GM18520 (cell line): ENCODE measurements around the gene SCN2A.
"Not testable (repeated sequence)": the region's sequence is repeated elsewhere in the genome, so short reads cannot be mapped to it uniquely, and the experiment has no call there.

Experiments used
- ATAC-seq: cut with Tn5 transposase; IDR thresholded peaks from one replicate; pipeline ENCODE4 v1.9.1; 2021; ENCODE audit not compliant: unreplicated experiment

SCN2A gene

DNA sequence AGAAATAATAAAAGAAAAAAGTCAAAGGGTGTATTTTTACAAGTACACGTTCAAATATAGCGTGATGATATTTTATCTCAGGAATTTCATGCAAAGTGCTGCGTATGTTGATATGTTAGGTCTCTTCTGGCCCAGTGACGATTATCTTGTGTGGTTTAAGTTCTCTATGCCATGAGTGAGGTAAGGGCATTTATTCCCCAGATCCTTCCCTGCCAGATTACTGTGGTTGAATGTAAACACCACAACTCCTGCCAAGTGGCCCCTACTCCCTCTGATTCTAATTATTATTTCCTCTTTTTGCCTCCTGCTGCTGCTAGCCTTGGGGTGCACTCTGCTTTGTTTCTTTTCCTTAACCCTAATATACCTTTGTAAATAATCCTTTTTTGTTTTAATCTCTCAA, 12.2 kb downstream of the SCN2A start:
- ATAC-seq = no peak

DNA sequence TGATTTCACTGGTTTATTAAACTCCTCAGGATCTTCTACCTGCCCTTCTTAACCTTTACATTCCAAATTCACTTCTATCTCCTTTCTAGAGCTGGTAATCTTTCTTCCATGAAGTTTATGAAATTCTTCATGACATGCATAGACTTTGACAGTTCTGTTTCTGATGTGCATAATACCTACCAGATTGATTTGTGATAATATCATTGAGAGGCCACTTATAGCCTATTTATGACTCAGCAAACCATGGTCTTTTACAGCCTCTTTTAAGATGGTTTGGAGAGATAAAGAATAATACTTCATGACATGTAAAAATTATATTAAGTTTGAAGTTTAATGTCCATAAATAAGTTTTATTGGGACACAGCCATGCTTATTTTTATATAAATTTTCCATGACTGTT, 14.0 kb downstream of the SCN2A start:
- ATAC-seq = no peak

DNA sequence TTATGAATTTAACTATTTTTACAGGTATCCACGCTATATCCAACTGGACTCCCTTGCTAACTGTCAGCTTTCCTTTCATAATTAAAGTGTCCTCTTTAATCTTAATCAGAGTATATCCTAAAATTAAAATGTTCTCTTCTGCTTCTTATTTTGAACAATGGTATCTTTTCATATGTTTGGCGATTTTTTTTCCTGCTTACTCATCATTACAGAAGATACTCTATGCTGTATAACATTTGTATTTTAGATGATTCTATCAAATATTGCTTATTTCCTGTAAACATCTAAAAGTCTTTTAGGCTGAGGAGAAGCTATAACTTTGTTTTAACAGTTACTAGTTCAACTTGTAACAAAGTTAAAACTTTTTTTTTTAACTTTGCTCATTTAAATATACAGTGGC, 17.4 kb downstream of the SCN2A start:
- ATAC-seq = no peak

DNA sequence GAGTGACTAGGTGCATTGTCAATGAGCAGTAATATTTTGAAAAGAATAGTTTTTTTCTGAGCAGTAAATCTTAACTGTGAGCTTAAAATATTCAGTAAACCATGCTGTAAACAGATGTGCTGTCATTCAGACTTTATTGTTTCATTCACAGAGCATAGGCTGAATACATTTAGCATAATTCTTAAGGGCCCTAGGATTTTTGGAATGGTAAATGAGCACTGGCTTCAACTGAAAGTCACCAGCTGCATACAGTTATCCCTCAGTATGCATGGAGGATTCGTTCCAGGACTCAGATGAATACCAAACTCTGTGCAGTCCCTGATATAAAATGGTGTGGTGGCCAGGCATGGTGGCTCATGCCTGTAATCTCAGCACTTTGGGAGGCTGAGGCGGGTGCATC, 21.1 kb downstream of the SCN2A start:
- not testable (repeated sequence) for ATAC-seq

DNA sequence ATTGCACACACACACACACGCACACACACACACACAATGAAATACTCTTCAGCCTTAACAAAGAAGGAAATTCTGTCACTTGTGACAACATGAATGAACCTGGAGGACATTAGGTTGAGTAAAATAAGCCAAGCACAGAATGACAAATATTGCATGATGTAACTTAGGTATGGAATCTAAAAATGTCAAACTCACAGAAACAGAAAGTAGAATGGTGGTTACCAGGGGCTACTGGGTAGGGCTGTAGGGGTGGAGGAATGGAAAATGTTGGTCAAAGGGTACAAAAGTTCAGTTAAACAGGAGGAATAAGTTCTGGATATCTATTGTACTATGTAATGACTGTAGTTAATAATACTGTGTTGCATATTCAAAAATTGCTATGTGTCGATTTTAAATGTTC, 29.5 kb downstream of the SCN2A start:
- peak; percentile 87 for ATAC-seq

DNA sequence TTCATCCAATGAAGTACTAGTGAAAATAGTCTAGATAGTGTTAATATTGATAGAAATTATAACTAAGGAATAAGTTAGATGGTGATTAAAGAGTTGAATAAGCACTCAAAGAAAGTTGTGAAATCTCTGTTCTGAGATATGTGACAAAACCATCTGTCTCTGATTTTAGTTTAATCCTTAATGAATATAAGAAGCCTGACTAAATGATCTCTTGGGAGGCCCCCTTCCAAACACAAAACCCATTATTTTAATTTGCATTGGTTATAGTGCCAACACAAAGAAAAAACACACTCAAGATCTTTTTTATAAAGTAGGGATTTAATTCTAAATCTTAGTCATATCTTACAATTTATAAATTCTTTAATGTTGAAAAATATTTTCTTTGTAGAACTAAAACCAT, 34.0 kb downstream of the SCN2A start:
- no peak for ATAC-seq

DNA sequence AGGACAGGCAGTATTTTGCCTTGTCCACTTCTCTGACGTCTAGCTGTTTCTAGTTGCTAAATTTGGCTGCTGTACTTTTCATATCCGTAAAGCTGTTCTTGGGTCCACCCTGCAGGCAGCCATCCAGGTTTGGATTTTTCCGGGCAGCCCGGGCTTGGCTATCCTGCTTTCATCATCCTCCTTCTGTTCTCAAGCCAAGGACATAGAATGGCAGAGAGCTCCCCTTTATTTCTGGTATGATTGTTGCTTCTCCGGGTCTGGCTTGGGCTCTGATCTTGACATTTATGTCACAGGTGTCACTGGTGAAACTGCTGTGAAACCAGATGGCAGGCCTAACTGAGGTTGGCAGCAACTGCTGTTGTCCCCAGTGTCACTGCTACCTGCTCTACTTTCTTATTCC, 35.5 kb downstream of the SCN2A start:
- no peak for ATAC-seq

DNA sequence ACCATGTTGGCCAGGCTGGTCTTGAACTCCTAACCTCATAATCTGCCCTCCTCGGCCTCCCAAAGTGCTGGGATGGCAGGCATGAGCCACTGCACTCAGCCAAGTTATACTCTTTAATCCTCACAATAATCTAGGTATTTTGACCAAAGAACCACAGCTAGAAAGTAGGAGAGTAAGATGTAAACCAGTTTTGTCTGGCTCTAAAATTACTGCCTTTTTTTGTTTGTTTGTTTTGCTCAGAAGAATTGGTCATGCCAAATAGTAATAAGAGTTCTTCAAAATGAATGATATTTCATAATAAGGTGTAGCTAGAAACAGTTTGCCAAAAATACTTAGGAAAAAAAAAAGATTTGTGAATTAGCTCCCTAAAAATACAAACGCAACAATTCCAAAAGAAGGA, 36.7 kb downstream of the SCN2A start:
- ATAC-seq = no peak

DNA sequence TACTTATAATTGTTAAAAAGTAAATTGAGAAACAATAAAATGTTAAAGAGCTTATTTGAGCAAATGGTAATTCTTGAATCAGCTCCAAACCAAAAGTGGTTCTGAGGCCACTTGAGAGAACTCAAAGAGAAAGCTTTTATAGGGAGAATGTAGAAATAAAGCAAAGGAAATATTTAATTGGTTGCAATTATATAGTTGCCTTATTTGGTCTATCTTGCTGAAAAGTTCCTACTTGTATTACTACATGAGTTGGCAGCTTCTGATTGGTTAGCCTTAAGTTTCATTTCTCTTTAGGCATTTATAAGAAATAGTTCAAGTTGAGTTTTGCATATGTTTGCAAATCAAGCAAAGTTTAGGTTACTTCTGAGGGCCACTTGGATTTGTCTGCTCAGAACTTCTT, 38.1 kb downstream of the SCN2A start:
- no peak for ATAC-seq

DNA sequence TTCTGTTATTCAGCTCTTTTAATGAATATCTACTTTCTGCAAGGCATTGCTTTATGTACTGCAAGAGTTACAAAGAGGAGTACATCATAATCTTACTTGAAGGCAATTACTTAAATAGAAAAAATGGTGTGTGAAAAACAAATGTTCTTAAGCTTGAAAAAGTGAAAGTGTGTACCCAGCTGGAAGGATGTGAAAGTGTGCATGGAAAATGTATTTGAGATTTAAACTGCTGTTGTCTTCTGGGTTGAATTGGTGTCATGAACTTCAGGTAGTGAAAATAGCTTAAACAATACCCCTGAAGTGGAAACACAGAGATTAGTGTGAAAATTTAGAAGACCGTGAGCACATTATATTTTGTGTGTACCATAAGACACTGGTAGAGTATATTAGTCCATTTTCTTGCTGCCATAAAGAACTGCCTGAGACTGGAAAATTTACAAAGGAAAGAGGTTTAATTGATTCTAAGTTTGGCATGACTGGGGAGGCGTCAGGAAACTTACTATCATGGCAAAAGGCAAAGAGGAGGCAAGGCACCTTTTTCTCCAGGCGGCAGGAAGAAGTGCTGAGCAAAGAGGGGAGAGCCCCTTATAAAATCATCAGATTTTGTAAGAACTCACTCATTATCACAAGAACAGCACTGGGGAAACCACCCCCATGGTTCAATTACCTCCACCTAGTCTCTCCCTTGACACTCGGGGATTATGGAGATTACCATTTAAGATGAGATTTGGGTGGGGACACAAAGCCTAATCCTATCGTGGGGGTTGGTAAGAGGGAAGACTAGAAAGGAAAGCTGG, 38.8 kb downstream of the SCN2A start:
- no peak for ATAC-seq

DNA sequence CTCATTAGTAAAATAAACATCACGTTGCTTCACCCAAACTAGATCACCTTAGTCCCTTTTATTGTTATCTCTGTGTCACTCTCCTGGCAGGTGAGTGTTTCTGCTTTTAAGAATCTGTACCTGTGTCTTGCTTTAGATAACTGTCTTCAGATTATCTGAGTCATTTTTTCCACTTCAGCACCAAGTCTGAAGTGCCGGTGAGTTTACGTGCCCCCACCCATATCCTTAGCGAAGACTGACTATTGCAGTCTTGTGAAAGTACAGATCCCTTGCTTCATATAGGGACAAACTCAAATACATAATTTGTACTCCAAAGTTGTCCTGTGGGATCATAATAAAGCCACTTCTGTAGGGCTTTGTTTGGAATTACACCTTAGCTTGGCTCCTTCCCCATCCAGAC, 41.1 kb downstream of the SCN2A start:
- ATAC-seq = no peak

DNA sequence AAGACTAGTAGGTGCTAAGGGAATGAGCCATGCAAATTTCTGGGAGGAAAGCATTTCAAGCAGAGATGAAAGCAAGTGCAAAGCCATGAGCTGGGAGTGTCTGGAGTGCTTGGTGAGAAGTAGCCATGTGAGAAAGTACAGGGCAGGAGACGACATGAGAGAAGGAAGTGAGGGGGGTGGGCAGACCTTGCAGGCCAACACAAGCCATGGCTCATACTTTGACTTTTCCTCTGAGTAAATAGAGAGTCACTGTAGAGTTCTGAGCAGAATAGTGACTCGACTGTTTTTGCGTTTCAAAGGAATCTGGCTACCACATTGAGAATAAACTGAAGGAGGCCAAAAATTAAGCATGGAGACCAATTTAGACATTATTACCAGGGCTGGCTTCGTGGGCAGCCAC, 42.2 kb downstream of the SCN2A start:
- no peak for ATAC-seq

DNA sequence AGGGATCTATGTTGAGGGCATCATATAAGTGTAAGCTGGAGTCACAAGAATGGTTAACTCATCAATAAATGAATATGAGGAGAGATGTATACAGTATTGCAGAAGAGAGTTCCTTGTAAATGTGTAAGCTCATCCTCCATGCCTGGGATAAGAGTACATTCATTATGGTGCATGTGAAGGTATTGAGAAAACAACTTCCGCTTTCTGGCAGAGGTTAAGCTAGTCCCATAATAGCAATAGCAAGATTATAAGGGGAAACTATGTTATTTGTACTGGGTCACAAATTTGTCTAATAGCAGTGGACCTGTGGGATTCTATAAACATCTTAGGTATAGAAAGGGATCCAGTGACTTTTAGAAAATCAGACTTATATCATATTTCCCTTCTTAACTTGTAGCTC, 44.1 kb downstream of the SCN2A start:
- no peak for ATAC-seq

DNA sequence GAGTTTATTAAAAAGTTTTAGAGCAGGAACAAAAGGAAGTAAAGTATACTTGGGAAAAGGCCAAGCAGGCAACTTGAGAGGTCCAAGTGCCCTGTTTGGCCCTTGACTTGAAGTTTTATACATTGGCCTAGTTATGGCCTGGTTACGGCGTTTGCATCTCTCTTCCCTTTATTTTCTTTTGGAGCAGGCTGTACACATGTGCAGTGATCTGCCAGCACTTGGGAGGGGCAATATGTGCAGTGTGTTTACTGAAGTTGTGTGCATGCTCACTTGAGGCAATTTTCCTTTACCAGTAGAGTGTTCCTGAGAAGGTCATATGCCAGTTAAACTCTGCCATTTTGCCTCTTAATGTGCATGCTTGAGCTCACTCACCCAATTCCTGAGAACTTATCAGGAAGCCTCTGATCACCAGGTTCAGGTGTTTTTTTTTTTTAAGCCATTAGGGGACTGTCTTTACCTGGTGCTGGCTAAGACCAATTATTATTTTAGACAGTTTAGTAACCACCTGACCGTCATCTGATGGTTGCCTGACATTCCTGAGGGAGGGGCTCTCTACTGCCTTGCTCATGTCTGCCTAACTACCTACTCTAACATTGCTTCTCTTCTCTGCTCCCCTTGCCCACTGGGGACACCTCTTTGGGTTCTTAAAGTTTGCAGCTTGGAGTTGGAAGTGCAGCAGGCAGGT, 48.0 kb downstream of the SCN2A start:
- no peak for ATAC-seq

DNA sequence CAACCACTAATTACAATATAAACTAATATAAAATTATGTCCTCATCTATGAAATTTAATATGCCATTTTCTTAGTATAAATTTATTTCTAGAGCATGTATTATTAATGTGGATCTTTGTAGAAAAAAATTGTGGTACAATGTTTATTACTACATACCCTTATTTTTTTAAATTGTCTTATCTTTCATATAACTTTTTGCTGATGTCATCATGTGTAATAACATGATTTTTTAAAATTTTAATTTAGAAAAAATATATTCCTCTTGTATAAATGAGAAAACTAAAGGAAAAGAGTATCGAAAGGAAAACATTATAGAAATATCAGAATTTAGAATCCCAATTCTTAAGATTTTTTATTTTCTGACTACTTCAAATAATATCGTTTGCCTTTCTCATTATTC, 49.9 kb downstream of the SCN2A start:
- ATAC-seq = no peak

DNA sequence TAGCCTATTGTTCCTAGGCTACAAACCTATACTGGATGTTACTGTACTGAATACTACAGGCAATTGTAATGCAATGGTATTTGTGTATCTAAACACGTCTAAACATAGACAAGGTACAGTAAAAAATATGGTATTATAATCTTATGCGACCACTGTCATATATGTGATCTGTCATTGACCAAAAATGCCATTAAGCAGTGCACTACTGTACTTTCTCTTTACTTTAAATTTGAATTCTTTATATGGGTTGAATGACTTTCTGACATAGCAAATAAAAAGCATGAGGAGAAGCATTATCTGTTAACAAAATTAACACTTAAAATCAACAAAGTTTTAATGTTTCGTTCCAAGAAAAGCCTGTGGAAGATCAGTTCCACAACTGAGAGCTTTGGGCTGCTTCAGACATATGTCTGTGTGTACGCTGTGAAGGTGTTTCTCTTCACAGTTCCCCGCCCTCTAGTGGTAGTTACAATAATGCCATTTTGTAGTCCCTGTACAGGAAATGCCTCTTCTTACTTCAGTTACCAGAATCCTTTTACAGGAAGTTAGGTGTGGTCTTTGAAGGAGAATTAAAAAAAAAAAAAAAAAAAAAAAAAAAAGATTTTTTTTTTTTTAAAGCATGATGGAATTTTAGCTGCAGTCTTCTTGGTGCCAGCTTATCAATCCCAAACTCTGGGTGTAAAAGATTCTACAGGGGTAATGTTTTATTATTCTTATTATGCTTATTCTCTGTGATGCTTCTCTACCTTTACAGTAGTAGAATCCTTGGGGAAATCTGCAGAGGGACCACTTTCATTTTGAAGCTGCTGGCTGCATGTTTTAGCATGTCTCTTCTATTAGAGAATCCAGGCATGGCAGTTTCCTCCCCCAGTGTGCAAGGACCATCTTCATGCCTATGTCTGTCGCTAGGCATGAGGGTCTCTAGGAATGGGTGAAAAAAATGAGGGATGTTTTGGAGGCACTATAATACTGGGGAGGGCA, 54.5 kb downstream of the SCN2A start:
- ATAC-seq = peak; percentile 100

DNA sequence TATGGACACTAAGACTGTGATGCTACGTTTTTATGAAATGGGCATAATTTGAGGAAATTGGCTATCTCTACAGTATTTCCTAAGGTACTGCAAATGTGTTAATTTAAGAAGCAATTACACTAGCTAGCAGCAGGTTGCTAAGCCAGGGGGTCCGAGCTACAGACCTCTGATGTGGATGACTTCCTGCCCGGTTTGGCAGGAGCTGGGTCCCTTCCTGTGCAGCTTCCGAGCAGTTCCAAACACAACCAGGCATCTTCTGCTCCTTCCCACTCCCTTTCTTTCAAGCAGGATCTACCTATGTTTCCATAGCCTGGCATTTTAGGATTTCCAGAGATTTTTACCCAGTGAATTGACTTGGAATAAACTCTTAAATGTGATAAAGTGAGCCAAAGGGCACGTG, 55.7 kb downstream of the SCN2A start:
- ATAC-seq = no peak

DNA sequence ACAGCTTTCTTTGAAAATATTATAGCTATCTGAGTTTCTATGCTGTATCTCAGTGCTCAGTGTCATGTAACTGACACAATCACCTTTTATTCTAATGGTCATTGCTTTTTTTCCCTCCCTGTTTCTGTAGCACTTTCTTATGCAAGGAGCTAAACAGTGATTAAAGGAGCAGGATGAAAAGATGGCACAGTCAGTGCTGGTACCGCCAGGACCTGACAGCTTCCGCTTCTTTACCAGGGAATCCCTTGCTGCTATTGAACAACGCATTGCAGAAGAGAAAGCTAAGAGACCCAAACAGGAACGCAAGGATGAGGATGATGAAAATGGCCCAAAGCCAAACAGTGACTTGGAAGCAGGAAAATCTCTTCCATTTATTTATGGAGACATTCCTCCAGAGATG, 56.4 kb downstream of the SCN2A start:
- no peak for ATAC-seq

DNA sequence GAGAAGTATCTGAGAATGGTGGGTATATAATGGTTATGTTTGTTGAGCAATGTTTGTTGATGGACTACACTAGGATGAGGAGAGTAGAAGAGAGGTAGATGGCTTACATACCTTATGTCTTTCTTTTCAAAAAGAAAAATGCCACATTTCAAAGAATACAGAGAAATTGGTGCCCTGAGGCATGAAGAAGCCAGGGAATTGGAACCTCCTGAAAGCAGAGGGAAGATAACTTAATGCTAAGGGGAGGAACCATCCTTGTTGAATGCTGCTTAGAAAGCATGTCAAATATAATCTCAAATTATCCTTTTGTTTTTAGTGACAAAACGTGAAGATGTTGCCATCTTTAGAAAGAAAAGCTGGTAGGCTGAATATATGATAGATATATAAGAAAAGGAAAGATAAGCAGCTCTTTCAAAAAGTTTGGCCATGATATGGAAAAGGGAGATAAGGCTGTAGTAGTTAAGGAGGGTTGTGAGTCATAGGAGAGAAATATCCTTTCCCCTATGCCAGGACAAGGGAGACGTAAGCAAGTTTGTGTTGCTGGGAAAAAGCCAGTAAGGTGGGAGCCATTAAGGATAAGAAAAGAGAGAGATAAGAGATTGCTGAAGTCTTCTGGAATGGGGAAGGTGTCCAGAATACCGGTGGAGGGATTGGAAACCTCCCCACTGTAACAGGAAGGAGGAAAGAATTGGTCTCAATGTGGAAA, 66.3 kb downstream of the SCN2A start:
- no peak for ATAC-seq

DNA sequence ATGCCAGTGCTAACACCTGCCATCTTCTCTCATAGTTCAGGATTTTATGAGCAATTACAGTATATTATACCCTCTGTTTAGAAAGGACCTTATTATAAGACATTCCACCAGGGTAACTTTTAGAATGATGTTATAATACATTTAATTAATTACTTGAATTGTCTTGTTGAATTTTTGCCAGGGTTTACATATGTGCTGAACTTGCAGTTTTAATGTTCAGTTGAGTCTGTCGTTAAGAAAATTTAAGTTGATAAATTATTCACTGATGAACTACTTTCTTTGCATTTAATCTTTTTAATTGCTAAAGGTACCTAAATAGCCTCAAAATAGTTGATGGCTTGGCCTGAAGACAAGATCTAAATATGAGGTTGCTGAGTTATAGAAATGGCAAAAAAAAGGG, 68.1 kb downstream of the SCN2A start:
- ATAC-seq = no peak

DNA sequence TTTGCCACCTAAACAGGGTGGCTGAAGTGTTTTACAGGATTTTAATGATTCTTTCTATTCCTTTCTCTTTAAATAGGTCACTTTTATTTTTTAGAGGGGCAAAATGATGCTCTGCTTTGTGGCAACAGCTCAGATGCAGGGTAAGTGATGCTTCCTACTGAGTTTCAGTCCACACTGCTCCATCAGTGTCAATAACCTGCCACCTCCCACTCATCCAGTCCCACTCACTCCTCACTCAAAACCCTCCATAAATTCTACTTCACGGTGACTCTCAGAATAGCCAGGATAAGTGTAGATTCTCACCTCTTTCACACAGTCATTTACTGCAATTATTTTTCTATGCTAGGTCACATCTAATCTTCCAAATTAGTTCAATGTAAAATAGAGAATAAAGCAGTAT, 72.7 kb downstream of the SCN2A start:
- ATAC-seq = no peak
